Body of pancreas (tissue), 4 donors: ENCODE measurements around the gene SLC25A33. TPM values are rescaled to one million over a fixed set of nuclear protein-coding genes. Genes with fewer than 3 reads are reported as not detected.

Experiments used
- ATAC-seq: fragments of 150-250 bp; one replicate; pipeline ENCODE4 v1.9.1; 2016
- DNase-seq, 4 donors: peaks; one replicate each; pipeline ENCODE4 v3.0.0-alpha.2; 2019
- H3K27ac ChIP-seq, 4 donors: fragments of 200-600 bp; sonication (generic); 1 replicate in 3 of 4; 2 replicates in 1 of 4; pipeline versions ENCODE4 v1.5.1 to v1.6.1; 2016 to 2019; ENCODE audit warnings: mild to moderate bottlenecking in 1 of 4, mixed read lengths in 1 of 4, moderate library complexity in 1 of 4
- H3K27me3 ChIP-seq, 2 donors: fragments of 200-600 bp; sonication (generic); one replicate each; pipeline ENCODE4 v1.6.0; 2016; ENCODE audit warnings: mild to moderate bottlenecking in 1 of 2
- H3K36me3 ChIP-seq, 2 donors: fragments of 200-600 bp; sonication (generic); replicated peaks in 1 of 2; 2 replicates each; pipeline ENCODE4 v1.5.1; 2016; ENCODE audit warnings: low read depth in 2 of 2; ENCODE audit not compliant: insufficient read depth in 1 of 2
- H3K4me1 ChIP-seq: fragments of 200-600 bp; sonication (generic); one replicate; pipeline ENCODE4 v1.6.0; 2016
- H3K4me3 ChIP-seq, 2 donors: fragments of 200-600 bp; sonication (generic); 1 replicate in 1 of 2; 2 replicates in 1 of 2; pipeline ENCODE4 v1.5.1; 2016 to 2019
- H3K9me3 ChIP-seq, 3 donors: fragments of 200-600 bp; sonication (generic); 1 replicate in 2 of 3; 2 replicates in 1 of 3; pipeline ENCODE4 v1.5.1; 2016
- CTCF ChIP-seq, 7 experiments: fragments of 450-650 bp in 4 of 7; fragments of 200-600 bp in 3 of 7; sonication (generic) in 3 of 7; IDR thresholded peaks; one replicate each; pipeline ENCODE4 v1.5.1; 2016 to 2019; ENCODE audit warnings: antibody characterized with exemption in 7 of 7
- POLR2A ChIP-seq, 3 donors: fragments of 450-650 bp; IDR thresholded peaks; one replicate each; pipeline ENCODE4 v1.6.1; 2016; ENCODE audit warnings: antibody characterized with exemption in 3 of 3, mild to moderate bottlenecking in 2 of 3
- WGBS, 2 donors: methylation state at CpG; one replicate each; pipeline ENCODE4 v1.1.5; 2017; 5-methylcytosine and 5-hydroxymethylcytosine counted together
- intact Hi-C: fragments of 100-400 bp; cut with DNase I; formaldehyde crosslinking; loops from one replicate; pipeline ENCODE4 v1.15.1; 2023
- total RNA-seq, 2 donors: library from RNA; depleted of rRNA; stranded (reverse); fragments of >200 nt; gene quantifications; one replicate each; pipeline ENCODE4 v1.1.0, GENCODE V29; 2016

SLC25A33 gene
- total RNA-seq, 2 donors from 2014 or later: 1.0 to 2.0 TPM

- Histone ChIP-seq H3K4me3 (no peak overlapping the region), H3K27me3 (no peaks in the 10 kb centered on the region), H3K36me3 (no peaks in the 10 kb centered on the region), H3K4me1 (peaks cover 29% of the 10 kb centered on the region), H3K9me3 (no peaks in the 10 kb centered on the region), H3K27ac (no peak overlapping the region)
- no peak for TF ChIP-seq CTCF (IDR thresholded peaks at IDR 0.05)
- TF ChIP-seq POLR2A (IDR thresholded peaks at IDR 0.05): no peak
- WGBS, 2 donors: 70 to 75% methylated on average over 6 of the region's 6 CpGs
- intact Hi-C loops: no loop called here
- DNase-seq (no peak), ATAC-seq (no peak)
Measured at GRCh38 chr1:9549955-9550546, 10.8 kb downstream of the SLC25A33 start.

- WGBS, 2 donors: 31 to 60% methylated on average over 1 of the region's 1 CpG
- H3K27ac ChIP-seq: no peak overlapping the region
- DNase-seq (no peak), ATAC-seq (no peak)
- peaks cover 42% of the 10 kb centered on the region for H3K4me1 ChIP-seq
- H3K4me3 ChIP-seq: no peak overlapping the region
- no peaks in the 10 kb centered on the region for H3K36me3 ChIP-seq
- no peak for TF ChIP-seq POLR2A (IDR thresholded peaks at IDR 0.05)
- TF ChIP-seq CTCF (IDR thresholded peaks at IDR 0.05): no peak
- intact Hi-C loops: no loop called here
- H3K9me3 ChIP-seq: no peaks in the 10 kb centered on the region
- no peaks in the 10 kb centered on the region for H3K27me3 ChIP-seq
Measured at GRCh38 chr1:9551984-9552383, 12.7 kb downstream of the SLC25A33 start.

- Histone ChIP-seq H3K9me3 (no peaks in the 10 kb centered on the region), H3K27me3 (no peaks in the 10 kb centered on the region), H3K4me3 (no peak overlapping the region), H3K27ac (peak overlapping the region in 1 of 4 donors; percentile 6), H3K4me1 (peaks cover 42% of the 10 kb centered on the region), H3K36me3 (no peaks in the 10 kb centered on the region)
- intact Hi-C loops: no loop called here
- WGBS, 2 donors: 41 to 46% methylated on average over 4 of the region's 4 CpGs
- DNase-seq (no peak), ATAC-seq (peak; percentile 16)
- TF ChIP-seq POLR2A (IDR thresholded peaks at IDR 0.05) (no peak), CTCF (IDR thresholded peaks at IDR 0.05) (no peak)
Measured at GRCh38 chr1:9553736-9554144, 14.5 kb downstream of the SLC25A33 start.

GRCh38 chr1:9555942-9556341 lies 16.7 kb downstream of the SLC25A33 start:
- H3K4me3 ChIP-seq: no peak overlapping the region
- 76 to 81% methylated on average over 4 of the region's 4 CpGs for WGBS, 2 donors
- no peaks in the 10 kb centered on the region for H3K36me3 ChIP-seq
- peak in 1 of 4 donors; percentile 29 for DNase-seq
- TF ChIP-seq CTCF (IDR thresholded peaks at IDR 0.05): no peak
- TF ChIP-seq POLR2A (IDR thresholded peaks at IDR 0.05): no peak
- H3K27me3 ChIP-seq: no peaks in the 10 kb centered on the region
- H3K27ac ChIP-seq: peak overlapping the region in 2 of 4 donors; percentile 58 to 69
- no peak for ATAC-seq
- intact Hi-C loops: no loop called here
- no peaks in the 10 kb centered on the region for H3K9me3 ChIP-seq
- peaks cover 44% of the 10 kb centered on the region for H3K4me1 ChIP-seq

GRCh38 chr1:9557624-9558023 lies 18.4 kb downstream of the SLC25A33 start:
- Histone ChIP-seq H3K9me3 (no peaks in the 10 kb centered on the region), H3K27me3 (no peaks in the 10 kb centered on the region), H3K4me1 (peaks cover 45% of the 10 kb centered on the region), H3K27ac (no peak overlapping the region), H3K36me3 (no peaks in the 10 kb centered on the region), H3K4me3 (no peak overlapping the region)
- DNase-seq (no peak), ATAC-seq (no peak)
- TF ChIP-seq CTCF (IDR thresholded peaks at IDR 0.05) (no peak), POLR2A (IDR thresholded peaks at IDR 0.05) (no peak)
- intact Hi-C loops: no loop called here
- 83 to 85% methylated on average over 5 of the region's 5 CpGs for WGBS, 2 donors
